Measurements from ENCODE around the gene TRAF7.
"Not testable (repeated sequence)": the region's sequence is repeated elsewhere in the genome, so short reads cannot be mapped to it uniquely, and the experiment has no call there.

GRCh38 chr16:2126161-2126743 lies 29.3 kb upstream of the TRAF7 start:
- not testable (repeated sequence) for TF ChIP-seq CTCF, POLR2A (IDR thresholded peaks at IDR 0.05)

All from Peyer's patch (tissue), 4 donors.